Retinal pigment epithelial cell (primary cell): ENCODE data around the gene INSYN2B.

Experiments used
- DNase-seq: peaks from one replicate; pipeline ENCODE4 v3.0.0-alpha.2; 2010; ENCODE audit warnings: low read depth
- H3K4me3 ChIP-seq: 2 replicates; pipeline ENCODE4 v1.5.1; 2011; ENCODE audit warnings: mild to moderate bottlenecking, low read length, control low read depth, moderate library complexity
- CTCF ChIP-seq: conservative IDR thresholded peaks from 2 replicates; pipeline ENCODE4 v1.5.1; 2011; ENCODE audit warnings: low read depth, low read length, control low read depth, inconsistent platforms

INSYN2B gene

GRCh38 chr5:169864483-169864882 is 115.8 kb downstream of the INSYN2B start:
- no peak for DNase-seq
- no peak for TF ChIP-seq CTCF
- H3K4me3 ChIP-seq, result no peak overlapping the region

GRCh38 chr5:169862391-169862811 is 117.9 kb downstream of the INSYN2B start:
- no peak overlapping the region for H3K4me3 ChIP-seq
- no peak for TF ChIP-seq CTCF
- DNase-seq, result no peak

- peak; percentile 84 for DNase-seq
Measured at GRCh38 chr5:169861934-169862333, 118.4 kb downstream of the INSYN2B start.

GRCh38 chr5:169861433-169861832 is 118.9 kb downstream of the INSYN2B start:
- H3K4me3 ChIP-seq, result no peak overlapping the region
- DNase-seq, result no peak
- TF ChIP-seq CTCF, result no peak

More at GRCh38 chr5:169861934-169862333, 118.4 kb downstream of the INSYN2B start:
- no peak for TF ChIP-seq CTCF
- no peak overlapping the region for H3K4me3 ChIP-seq

GRCh38 chr5:169860585-169860984 is 119.7 kb downstream of the INSYN2B start:
- peak; percentile 79 for DNase-seq
- H3K4me3 ChIP-seq, result no peak overlapping the region
- no peak for TF ChIP-seq CTCF

GRCh38 chr5:169856571-169856970 is 123.7 kb downstream of the INSYN2B start:
- no peak overlapping the region for H3K4me3 ChIP-seq
- no peak for TF ChIP-seq CTCF
- peak; percentile 60 for DNase-seq

- H3K4me3 ChIP-seq, result no peak overlapping the region
- DNase-seq, result no peak
- TF ChIP-seq CTCF, result no peak
Measured at GRCh38 chr5:169851321-169851850, 128.9 kb downstream of the INSYN2B start.
